Head of caudate nucleus (tissue), 42 donors: Measurements from ENCODE around the gene GORASP1.

Experiments used
- DNase-seq, 42 donors: peaks; one replicate each; pipeline versions ENCODE4 v3.0.0 to v3.0.0-alpha.2; 2020 to 2021; ENCODE audit warnings: mixed read lengths in 7 of 42
- intact Hi-C: fragments of 100-400 bp; cut with DNase I; formaldehyde crosslinking; loops from one replicate; pipeline ENCODE4 v1.15.0; 2022

GORASP1 gene

GRCh38 chr3:39107388-39108199 lies at the start of gene GORASP1, which contains the start of gene TTC21A:
Gene GORASP1 (minus strand): TSS chr3:39107627. CDS start chr3:39107541, 86 bp downstream.
Gene TTC21A (plus strand): TSS chr3:39107680. CDS start chr3:39107838, 158 bp downstream.
- intact Hi-C loops = loop anchor here (10.0 kb wide), 1 partner anchor 53 kb away; the partner anchor contains the start of genes SCN11A and WDR48
- peak; percentile 88 to 97 (median 94) for DNase-seq

- intact Hi-C loops = no loop called here
- DNase-seq = no peak
These were observed 49.0 kb upstream of the GORASP1 start for GRCh38 chr3:39156421-39156820.

- intact Hi-C loops = no loop called here
- peak in 4 of 42 donors; percentile 41 to 62 (median 52) for DNase-seq
These were observed 47.0 kb upstream of the GORASP1 start for GRCh38 chr3:39154280-39155021.

DNA sequence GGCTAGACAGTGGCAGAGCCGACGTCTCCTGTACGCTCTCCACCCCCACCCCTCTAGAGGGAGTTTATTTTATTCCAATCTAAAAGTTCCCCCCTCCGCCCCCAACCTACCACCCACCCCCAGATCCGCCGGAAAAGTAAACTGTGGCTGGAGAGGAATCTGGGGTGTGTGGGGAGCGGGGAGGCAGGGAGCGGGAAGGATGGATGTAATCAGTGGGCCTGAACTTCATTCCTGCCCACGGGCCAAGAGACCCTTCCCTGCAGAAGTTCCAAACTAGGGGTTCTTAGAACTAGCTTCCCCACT lies 46.5 kb upstream of the GORASP1 start:
- intact Hi-C loops = no loop called here
- no peak for DNase-seq

GRCh38 chr3:39150803-39151631 lies 43.6 kb upstream of the GORASP1 start:
- DNase-seq = peak; percentile 41 to 92 (median 72)
- intact Hi-C loops = no loop called here

DNA sequence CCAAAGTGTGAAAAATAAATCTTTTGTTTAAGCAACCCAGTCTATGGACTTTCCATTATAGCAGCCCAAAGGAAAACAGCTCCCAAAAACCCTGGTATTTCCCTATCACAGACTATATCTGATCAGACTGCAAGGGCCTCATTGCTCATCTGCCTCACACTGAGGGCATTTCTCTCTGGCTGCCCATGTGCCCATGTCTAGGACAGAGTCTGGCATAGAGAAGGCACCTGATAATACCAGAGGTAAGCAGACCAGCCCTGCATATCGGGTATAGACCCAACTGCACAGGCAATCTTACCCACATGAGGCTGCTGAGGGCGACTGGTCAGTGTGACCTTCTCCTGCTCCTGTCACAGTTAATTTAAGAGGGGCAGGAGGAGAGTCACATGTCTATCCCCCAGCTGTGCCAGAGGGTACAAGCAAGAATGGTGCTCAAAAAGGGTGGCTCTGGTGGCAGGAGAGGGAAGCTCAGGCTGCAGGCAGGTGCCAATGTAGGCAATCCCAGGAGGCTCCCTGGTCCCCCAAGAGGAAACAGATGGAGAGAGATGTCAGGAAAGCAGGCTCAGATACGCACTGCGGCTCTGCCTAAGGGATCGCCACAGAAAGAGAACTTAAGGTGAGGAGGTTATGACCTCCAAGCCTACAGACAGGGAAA lies 42.8 kb upstream of the GORASP1 start:
- DNase-seq = peak in 1 of 42 donors; percentile 28
- intact Hi-C loops = no loop called here

DNA sequence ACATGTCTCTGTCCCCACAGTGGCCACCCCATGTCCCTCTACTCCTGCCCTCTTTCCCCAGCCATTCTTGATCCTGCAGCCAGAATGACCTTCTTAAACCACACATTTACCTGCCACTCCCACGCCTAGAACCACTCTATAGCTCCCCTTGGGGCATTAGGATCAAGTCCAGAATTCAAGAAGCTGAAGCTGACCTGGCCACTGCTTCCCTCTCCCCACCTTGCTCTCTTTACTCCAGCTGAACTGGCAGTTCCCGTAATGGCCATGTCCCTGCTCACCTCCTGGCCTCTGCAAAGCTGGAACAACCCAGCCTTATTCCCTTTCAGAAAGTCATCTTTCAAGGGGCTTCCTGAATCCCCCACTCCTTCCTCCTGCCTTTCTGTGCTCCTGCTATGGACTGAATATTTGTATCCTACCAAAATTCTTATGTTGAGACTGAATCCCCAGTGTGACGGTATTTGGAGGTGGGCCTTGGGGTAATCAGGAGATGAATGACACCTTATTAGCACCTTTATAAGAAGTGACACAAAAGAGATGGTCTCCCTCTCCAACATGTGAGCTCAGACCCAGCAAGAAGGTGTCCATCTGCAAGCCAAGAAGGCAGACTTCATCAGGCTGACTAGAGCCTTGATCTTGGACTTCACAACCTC lies 42.2 kb upstream of the GORASP1 start:
- intact Hi-C loops = no loop called here
- no peak for DNase-seq

- intact Hi-C loops = no loop called here
- DNase-seq = no peak
These were observed 41.6 kb upstream of the GORASP1 start for GRCh38 chr3:39149059-39149455.

GRCh38 chr3:39148435-39149058 lies 41.1 kb upstream of the GORASP1 start:
- intact Hi-C loops = no loop called here
- DNase-seq = peak in 1 of 42 donors; percentile 57

- intact Hi-C loops = no loop called here
- DNase-seq = peak in 3 of 42 donors; percentile 31 to 57 (median 41)
These were observed 40.4 kb upstream of the GORASP1 start for GRCh38 chr3:39147711-39148434.

GRCh38 chr3:39146611-39147591 lies 39.5 kb upstream of the GORASP1 start:
- peak; percentile 39 to 94 (median 74) for DNase-seq
- intact Hi-C loops = no loop called here

- peak in 6 of 42 donors; percentile 28 to 61 (median 42) for DNase-seq
These were observed 38.7 kb upstream of the GORASP1 start for GRCh38 chr3:39146083-39146501.

DNA sequence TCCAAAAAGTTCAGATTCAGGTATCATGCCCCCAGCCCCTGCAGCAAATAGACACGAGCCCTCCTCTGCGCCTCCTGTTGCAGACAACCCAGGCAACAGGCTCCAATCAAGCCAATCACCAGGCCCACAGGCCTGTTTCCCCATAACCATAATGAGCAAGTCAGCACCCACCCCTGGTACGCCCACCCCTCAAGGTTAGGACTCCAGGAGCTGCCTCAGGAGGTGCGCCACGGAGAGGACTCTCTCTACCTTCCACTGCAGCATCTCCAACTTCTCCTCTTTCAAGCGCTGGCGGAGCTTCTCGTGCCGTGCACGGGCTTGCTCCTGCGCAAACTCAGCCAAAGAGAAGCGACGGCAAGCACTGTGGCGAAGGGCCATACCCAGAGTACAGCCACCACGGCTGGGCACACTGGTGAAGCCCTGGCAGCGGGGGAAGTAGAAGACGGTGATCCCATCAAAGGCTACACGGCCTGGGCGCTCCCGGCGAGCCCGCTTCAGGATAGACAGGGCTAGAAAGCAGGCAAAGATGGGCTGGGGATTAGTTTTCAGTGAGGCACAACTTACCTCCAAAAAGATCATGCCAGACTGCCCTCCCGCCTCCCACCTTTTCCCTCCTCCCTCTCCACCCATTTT lies 37.4 kb upstream of the GORASP1 start:
- intact Hi-C loops = no loop called here
- DNase-seq = peak in 3 of 42 donors; percentile 10 to 24 (median 21)

More at GRCh38 chr3:39146083-39146501, 38.7 kb upstream of the GORASP1 start:
- intact Hi-C loops = no loop called here

DNA sequence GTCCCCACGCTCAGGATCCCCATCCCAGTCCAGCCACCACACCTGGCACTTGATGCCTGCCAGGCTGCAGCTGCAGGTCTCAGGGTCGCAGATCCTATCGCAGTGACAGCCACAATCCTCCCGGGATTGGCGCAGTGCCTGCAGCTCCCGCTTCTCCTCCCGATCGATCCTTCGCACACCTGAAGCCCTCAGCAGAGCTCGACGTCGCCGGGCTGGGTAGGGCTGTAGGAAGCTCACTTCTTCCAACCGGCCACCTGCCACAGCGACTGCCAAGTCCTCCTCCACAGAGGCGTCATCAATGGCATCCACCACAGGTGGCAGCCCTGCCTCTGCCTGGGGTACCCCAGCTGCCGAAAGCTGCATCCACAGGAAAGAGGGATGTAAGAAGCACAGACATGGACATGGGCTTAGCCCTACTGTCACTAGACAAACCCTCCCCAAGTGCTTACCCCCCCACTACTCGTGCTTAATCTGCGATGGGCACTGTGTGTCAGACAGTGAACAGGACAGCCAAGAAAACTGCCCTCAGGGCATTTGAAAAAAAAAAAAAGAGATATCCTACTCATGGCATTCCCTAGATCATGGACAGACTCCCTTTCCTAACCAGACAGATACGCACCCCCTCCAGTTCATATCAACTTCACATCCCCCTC lies 36.8 kb upstream of the GORASP1 start:
- intact Hi-C loops = no loop called here
- peak in 3 of 42 donors; percentile 15 to 44 (median 34) for DNase-seq
